DMS53 (cell line): ENCODE measurements around the gene CREG2.
"Not testable (repeated sequence)": the region's sequence is repeated elsewhere in the genome, so short reads cannot be mapped to it uniquely, and the experiment has no call there.

Experiments
- DNase-seq: peaks from one replicate; lab custom pipeline; 2025; lab: John Stamatoyannopoulos, UW

The CREG2 gene

DNA sequence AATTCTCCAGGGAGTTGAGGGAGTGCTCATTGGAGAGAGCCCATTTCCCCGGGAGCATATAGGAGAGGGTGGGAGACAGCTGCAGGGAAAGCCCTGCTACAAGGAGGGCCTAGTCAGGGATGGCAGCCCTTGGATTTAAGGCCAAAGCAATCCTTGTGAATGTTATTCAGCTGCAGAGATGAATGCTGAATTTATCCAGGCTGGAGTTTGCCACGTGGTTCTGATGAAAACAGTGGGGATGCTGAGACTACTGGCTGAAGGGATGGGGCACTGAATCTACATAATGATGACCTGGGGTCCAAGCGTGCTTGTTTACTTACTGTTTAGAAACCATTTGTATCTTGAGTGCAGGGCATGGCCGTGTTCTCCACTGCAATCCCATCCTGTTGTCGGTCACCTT, 43.2 kb downstream of the CREG2 start:
- DNase-seq: no peak

DNA sequence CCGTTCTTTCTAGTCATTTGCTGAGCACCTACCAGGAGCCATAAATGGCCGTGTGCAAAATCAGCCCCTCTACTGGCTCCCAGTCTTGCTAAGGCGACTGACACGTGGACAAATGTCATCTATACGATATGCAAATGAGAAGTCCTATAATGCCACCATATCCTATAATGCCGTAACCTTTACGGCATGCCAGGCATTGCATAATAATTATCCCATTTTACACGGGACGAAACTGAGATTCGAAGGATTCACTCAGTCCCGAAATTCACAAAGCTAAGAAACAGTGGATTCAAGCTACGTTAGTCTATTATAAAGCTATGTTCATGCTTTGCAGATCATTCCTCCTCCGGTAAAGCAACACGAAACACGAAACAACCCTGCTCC, 44.7 kb downstream of the CREG2 start:
- peak; percentile 46 for DNase-seq

DNA sequence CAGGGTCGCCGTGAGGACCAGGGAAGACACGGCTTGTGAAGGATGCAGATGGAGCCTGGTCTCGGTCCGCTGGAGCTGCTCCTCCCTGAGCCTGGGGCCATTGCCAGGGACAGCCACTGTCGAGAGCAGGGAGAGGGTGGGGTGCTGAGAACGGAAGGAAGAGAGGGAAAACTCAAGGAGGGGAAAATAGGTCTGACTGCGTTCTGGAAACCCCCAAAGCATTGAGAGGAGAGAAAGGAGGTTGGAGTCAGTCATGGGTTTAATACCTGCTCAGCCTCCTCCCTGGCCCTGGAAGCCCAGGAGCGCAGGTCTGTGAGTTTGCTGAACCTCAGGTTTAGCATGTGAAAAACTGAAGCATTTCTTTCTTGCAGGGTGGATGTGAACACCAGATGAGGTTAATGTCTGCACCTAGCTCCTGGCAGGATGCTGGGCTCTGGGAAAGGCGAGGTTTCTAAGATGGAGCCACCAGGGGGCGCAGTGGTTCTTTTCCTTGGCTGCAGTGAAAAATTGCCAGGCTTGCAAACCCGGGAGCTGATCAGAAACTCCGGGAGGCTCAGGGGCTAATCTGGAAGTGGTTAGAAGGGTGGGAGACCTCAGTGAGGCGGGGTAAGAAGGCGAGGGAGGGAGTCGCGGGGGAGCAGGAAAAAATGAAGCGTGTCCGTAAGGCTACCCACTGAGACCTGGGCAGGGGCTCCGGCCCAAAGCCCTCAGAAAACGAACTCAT, 45.2 kb downstream of the CREG2 start:
- DNase-seq: peak; percentile 89

DNA sequence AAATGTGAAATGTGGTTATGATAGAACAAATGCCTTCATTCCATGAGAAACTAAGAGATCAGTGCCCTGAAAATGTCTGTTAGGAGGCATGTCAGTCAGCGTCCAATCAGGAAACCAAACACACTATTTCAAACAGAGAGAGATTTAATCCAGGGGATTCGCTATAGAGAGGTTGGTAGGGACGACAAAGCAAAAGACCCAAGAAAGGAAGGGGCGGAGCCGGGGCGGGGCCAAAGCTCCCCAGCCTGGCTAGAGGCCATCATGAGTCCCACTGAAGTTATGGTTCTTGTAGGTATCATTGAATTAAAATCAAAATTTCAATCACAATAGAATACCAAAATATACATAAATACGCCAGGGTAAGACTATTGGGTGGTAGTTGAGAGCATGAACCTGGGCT, 45.9 kb downstream of the CREG2 start:
- DNase-seq: no peak

DNA sequence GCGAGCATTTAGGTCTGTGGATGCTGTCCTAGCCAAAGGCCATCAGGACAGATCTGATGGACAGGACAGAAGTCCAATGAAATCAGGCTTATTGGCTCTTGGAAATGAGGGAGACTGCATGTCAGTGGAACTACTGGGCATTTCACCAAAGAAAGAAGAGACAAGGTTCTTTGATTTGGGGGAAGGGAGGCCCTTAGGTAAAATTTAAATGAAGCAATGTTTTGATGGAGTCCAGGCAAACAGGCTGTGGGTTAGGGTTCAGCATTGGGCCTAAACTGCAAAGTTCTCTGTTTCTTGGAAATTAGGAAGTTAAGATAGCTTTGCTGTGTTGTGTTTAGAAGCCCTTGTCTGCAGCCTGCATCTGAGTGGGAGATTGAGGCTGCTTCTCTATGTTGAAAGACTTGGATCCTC, 47.2 kb downstream of the CREG2 start:
- DNase-seq: no peak

DNA sequence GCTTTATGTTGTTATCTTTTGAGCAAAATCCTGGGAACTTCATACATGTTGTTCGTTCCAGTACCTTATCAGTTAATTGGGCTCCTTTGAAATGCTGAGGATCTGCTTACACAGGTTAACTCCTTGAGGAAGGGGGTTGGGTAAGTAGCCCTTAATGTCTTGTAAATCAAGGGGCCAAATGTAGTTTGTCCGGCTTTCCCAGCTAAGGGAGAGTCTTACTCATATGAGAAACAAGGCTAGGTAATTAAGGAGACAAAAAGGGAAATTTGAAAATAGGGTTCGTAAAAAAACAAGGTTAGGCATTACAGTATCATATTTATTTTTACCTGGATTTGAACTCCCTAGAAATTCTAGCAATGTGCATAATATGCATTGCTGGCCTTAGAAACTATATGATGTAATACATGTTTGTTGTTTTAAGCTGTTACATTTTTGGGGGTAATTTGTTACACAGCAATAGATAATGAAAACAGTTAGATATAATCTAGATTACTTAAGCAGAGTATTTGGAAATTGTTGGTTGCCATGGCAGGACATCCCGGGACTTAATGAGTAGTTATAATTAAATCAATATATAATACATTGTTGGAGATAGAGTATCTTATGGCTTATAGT, 47.9 kb downstream of the CREG2 start:
- DNase-seq: no peak

DNA sequence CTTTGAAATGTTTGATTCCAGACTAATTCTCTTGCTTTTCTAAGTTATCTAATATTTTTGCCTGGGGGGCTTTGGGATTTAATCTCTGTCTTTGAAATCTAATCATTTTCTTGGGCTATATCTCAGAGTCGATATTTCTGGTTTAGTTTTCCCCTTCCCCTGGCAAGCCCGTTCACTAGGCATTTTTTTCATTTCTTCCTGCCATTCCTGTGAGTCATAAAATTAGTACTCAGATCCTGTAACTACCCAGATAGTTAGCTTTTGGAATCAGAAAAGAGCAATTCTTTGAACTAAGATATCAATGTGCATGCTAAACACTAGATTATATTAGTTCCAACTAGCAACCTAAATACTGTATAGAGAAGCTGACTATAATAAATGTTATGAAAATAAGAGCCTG, 49.4 kb downstream of the CREG2 start:
- no peak for DNase-seq

DNA sequence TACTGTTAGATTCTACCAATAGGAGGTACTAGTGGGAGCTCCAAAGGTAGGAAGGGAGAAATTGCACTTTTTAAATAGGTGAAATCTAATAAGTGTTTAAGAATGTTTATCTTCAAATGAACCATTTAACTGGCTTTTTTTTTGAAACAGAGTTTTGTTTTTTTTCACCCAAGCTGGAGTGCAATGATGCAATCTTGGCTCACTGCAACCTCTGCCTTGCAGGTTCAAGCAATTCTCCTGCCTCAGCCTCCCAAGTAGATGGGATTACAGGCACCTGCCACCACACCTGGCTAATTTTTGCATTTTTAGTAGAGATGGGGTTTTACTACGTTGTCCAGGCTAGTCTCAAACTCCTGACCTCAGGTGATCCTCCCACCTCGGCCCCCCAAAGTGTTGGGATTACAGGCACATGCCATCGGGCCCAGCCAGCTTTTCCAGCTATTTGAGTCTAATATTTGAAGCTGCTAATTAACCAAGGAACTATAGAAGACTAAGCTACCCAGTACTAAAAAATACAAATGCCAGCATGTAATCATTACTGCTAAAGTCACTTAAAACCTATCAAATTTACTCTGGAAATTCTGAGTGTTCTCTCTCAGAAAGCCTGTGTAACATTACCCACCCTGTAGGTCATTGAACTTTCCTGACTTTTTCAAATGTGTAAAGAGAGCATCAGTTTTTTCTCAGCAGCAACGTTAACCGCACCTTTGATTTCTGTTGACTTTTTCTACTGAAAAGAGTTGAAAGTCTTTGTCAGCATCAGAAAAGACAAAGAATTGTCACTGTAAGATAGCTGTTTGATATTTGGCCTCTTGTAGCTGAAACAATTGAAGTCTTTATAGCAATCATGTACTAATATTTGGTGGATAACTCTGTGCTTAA, 54.2 kb downstream of the CREG2 start:
- DNase-seq: no peak

DNA sequence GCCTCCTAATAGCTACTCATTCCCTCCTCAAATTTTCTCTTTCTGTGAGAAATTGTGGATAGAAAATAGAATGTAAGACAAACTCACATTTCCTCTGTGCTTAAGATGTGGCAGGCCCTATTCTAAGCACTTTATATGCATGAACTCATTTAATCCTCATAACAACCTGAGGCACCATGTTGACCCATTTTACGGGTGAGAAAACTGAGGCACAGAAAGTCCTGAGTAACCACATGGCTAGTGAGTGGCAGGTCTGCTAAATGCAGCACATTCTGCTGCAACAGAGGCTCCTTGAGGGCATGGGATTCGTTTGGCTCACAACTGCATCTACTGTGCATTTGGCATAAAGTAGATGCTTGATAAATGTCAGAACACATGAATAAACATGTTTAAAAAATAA, 56.1 kb downstream of the CREG2 start:
- DNase-seq: no peak

DNA sequence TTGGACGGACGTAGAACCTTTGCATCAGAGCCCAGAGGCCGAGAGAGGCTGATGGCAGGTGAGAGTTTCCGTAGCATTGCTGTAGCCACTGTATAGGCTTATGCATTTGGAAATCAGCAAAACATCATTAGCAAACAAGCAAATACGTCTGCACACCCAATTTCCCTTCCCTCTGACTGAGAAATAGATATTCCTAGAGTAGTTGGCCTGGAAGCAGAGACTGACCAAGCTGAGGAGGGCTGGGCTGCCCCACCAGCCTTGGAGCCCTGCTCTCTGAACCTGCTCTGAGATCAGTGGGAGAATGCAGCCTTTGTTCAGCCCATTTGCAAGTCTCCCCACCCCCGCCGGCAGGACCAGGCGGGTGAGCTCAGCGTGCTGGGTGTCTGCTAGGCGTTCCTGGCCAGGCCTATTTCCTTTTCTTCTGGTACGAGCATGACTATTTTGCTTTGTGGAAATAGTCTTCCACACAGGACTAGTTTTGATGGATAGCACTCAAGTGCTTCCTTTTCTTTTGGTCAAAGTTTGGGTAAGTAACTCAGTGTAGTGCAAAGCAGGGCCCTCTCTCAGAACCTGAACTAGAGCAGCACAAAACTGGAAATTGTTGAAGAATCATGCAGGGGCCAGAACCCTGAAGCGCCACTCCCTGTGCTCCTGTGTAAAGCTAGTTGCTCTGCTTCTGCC, 56.9 kb downstream of the CREG2 start:
- DNase-seq: no peak

DNA sequence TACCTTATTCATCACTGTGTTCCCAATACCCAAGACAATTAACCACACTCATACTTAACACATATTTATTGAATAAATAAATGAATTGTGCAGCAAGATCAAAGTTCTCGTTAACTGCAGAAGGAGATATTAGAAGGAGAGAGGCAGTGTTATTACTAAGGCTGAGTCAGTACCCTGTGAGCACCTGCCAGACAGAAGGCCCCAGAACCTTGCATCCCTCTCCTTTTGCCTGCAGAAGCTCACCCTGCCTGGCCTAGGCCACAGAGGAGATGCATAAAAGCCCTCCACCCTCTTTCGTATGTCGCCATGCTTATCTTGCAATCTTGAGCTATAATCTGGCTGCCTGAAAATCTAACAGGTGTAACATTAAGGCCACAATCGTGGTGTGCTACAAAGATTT, 58.3 kb downstream of the CREG2 start:
- DNase-seq: no peak

DNA sequence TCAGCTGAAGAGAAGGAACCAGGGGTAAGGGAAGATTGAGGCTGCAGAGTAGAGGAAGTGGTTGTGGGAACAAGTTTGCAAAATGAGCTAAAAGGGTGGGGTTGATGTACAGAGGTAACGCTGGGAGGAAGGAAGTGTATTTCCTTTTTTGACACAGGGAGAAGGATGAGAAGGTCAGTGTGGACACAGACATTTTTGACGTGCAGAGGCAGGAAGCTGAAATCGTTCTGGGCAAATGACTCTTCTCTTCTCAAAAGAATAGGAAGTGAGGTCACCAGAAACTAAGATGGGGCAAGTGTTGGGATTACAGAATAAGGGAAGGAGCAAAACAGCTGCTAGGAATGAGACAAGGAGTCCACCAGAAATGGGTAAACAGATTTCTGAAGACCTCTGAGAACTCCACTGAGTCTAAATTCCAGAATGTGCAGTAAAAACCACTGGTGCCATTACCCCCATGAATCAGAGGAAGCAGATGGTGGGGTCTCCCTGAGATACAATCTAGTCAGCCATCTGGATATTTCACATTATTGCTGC, 58.8 kb downstream of the CREG2 start:
- peak; percentile 46 for DNase-seq

DNA sequence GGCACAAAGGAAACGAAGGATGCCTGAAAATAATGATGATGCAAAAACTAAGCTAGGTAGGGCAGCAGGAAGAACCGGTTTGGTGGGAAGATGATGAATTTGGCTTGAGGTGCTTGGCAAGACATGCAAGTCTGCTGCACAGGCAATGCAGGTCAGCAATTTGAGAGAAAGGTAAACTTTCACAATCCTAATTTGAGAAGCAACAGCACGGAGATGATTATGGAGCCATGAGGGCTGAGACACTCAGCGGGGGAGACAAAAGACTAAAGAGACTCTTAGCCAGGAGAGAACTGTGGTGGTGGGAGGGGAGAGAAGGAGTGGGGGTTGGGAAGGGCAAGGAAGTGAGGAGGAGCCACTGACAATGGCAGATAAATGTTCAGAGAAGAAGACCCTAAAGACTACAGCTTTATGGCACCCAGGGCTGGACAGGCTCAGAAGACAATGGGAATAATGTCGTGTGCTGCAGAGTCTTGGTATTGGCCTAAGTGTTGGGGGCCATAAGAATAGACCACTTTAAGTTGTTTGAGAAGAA, 59.4 kb downstream of the CREG2 start:
- peak; percentile 95 for DNase-seq

DNA sequence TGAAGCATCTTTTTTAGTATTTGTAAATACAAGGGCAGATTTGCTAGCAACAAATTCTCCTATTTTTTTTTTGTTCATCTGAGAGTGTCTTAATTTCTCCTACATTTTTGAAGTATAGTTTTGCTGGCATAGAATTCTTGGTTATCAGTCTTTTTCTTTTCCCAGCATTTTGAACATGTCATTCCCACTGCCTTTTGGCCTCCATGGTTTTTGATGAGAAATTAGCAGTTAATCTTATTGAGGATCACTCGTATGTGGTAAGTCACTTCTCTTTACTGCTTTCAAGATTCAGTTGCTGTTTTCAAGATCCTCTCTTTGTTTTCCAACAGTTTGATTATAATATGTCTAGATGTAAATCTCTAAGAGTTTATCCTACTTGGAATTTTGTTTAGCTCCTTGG, 61.9 kb downstream of the CREG2 start:
- DNase-seq: no peak

DNA sequence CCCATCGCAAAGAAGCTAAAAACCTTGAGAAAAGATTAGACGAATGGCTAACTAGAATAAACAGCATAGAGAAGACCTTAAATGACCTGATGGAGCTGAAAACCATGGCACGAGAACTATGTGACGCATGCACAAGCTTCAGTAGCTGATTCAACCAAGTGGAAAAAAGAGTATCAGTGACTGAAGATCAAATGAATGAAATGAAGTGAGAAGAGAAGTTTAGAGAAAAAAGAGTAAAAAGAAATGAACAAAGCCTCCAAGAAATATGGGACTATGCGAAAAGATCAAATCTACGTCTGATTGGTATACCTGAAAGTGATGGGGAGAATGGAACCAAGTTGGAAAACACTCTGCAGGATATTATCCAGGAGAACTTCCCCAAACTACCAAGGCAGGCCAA, 70.7 kb downstream of the CREG2 start:
- DNase-seq: not testable (repeated sequence)

DNA sequence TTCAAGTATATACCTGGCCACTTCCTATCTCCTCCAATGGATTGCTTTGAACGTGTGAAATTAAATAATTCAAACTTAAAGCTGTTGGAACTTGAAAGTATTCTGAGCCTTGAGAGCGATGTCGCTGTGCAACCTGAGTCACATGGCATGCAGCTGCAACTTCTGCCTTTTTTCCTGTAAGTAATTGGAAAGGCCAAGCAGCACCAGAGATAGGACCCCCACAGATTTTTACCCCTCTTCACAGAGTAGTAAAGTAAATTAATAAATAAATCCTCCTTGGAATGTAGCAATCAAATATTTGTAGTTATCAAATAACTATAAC, 75.6 kb downstream of the CREG2 start:
- DNase-seq: no peak

DNA sequence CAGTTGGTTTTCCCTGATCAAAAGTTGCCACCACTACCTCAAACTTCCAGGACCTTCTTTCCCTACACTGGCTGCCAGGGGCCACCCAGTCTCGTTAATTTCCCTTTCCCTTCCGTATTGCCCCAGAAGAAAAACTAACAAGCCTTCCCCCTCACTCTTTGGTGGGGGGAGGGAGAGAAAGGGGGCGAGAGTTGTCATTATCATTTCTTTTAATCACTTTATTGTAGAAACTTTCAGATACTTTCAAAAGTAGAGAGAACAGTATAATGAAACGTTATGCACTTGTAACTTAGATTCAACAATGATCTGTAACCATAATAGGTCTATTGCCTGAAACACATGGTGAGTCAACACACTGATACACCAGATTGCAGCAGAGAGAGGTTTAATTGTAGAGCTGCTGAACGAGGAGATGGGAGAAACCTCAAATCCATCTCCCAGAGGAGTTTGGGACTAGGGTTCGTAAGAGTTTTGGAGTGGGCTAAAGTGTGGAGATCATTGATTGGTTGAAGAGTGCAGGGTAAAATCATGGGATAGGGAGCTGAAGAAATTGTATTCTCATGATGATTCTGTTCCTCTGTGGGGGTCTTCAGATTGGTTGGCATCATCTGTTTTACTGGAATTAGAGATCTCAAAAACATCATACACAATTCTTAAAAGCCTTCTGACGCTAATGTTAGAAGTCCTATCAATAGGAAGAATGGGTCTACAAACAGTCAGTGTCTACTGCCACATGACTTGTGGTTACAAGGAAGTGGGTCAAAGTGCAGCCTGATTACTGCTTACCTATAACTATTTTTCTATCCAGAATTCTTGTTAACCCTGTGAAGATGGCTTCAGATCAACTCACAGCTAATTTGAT, 76.2 kb downstream of the CREG2 start:
- no peak for DNase-seq

DNA sequence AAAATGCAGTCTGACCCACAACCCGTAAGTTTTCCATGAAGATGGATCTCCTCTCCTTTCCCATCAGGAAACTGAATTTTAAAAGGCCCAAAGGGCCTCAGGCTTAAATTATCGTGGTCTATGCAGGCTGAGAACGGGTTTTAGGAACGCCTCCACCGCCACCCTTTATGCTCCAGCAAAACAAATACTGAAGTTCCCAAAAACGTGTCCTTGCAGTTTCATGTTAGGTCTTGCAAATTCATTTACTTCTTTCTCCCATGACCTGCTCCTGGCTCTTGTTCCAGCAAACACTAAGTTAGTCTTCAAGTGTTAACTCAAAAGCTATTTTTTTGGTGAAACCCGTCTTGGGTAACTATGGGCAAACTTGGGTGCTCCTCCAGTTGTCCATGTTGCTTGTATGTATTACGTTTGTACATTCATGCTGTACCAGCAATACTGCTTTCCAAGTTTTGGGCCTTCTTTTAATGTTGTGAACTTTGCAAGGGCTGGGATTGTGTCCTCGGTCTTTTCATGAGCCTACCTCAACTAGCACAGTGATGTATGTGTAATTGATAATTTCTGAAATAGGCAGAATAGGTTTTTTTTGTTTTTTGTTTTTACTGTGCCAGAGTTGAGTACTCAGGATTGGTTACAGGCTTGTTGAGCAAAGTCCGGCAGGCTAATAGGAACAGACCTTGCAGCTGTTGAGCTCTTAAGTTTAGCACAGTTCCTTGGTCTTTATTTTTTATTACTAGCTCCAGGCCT, 77.0 kb downstream of the CREG2 start:
- DNase-seq: no peak

DNA sequence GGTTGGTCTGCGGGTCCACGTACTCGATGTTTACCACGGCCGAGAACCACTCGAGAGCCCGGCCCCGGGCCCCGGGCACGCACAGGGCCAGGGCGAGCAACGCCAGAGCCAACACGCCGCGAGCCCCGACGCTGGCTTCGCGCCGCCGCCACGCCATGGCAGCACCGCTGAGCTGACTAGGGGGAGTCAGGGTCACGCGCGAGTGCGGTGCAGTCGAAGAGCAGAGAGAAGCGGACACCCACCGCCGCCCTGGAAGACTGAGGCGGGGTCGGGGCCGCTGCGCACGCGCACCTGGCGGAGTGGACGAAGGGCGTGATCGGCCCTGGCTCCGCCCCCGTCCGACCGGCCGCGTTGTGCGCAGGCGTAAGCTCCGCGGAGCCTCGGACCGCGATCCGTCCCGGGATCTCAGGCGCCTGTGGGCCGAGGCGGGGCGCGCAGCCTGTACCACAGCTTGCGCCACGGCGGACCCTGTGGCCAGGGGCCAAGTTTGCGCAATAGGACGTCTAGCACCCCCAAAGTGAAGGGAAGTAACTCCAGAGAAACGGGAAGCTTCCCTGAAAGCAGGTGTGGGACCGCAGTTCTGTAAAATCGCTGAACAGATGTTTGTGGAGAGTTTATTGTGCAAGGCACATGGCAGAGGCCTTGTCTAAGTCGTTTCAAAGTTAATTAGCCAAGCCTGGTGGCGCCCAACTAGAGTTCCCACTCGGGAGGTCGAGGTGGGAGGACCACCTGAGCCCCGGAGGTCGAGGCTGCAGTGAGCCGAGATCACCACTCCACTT, 78.7 kb downstream of the CREG2 start, which contains the start of gene RNF149:
Gene RNF149, minus strand, starts transcription at position 270 of the 779 bp plus-strand sequence. Its CDS starts 113 bp downstream, at position 157.
- peak; percentile 96 for DNase-seq
